Inflammatory macrophage (primary cell): Measurements from ENCODE around the gene NLRP7.
"Not testable (repeated sequence)": the region's sequence is repeated elsewhere in the genome, so short reads cannot be mapped to it uniquely, and the experiment has no call there.

Source experiments
- DNase-seq, 2 donors: peaks; one replicate each; pipeline ENCODE4 v3.0.0-alpha.2; 2020 to 2022

Gene NLRP7

GRCh38 chr19:54919646-54920563, 27.4 kb downstream of the NLRP7 start:
- DNase-seq: peak in 1 of 2 donors; percentile 34

- no peak for DNase-seq
Observed at GRCh38 chr19:54918499-54918898, 28.8 kb downstream of the NLRP7 start.

- DNase-seq: peak; percentile 79 to 82
Observed at GRCh38 chr19:54916822-54917221, 30.5 kb downstream of the NLRP7 start.

GRCh38 chr19:54907899-54908298, 39.4 kb downstream of the NLRP7 start:
- DNase-seq: not testable (repeated sequence)

- DNase-seq: no peak
Observed at GRCh38 chr19:54906819-54907218, 40.5 kb downstream of the NLRP7 start.

GRCh38 chr19:54905803-54906511, 41.4 kb downstream of the NLRP7 start, which contains the start of gene NCR1:
Gene NCR1 (plus strand): TSS chr19:54906148. CDS start chr19:54906188, 40 bp downstream.
- peak; percentile 58 to 72 for DNase-seq

- no peak for DNase-seq
Observed at GRCh38 chr19:54905421-54905802, 41.9 kb downstream of the NLRP7 start.

GRCh38 chr19:54904261-54904660, 43.1 kb downstream of the NLRP7 start:
- not testable (repeated sequence) for DNase-seq

GRCh38 chr19:54903303-54903702, 44.0 kb downstream of the NLRP7 start:
- no peak for DNase-seq

GRCh38 chr19:54902061-54902460, 45.3 kb downstream of the NLRP7 start:
- DNase-seq: peak in 1 of 2 donors; percentile 7

GRCh38 chr19:54901153-54901552, 46.2 kb downstream of the NLRP7 start:
- DNase-seq: peak; percentile 94

GRCh38 chr19:54899646-54900045, 47.7 kb downstream of the NLRP7 start:
- DNase-seq: not testable (repeated sequence)

GRCh38 chr19:54898685-54899084, 48.6 kb downstream of the NLRP7 start:
- not testable (repeated sequence) for DNase-seq

- DNase-seq: no peak
Observed at GRCh38 chr19:54896036-54896435, 51.3 kb downstream of the NLRP7 start.

GRCh38 chr19:54894106-54894505, 53.2 kb downstream of the NLRP7 start:
- DNase-seq: not testable (repeated sequence)

GRCh38 chr19:54893406-54893805, 53.9 kb downstream of the NLRP7 start:
- DNase-seq: no peak

- no peak for DNase-seq
Observed at GRCh38 chr19:54889566-54889965, 57.8 kb downstream of the NLRP7 start.

- DNase-seq: no peak
Observed at GRCh38 chr19:54888239-54888638, 59.1 kb downstream of the NLRP7 start.

- no peak for DNase-seq
Observed at GRCh38 chr19:54883228-54883627, 64.1 kb downstream of the NLRP7 start.

GRCh38 chr19:54882758-54883157, 64.6 kb downstream of the NLRP7 start:
- DNase-seq: peak; percentile 43 to 47

GRCh38 chr19:54881884-54882283, 65.4 kb downstream of the NLRP7 start:
- DNase-seq: no peak

- peak; percentile 48 to 85 for DNase-seq
Observed at GRCh38 chr19:54877471-54877870, 69.9 kb downstream of the NLRP7 start.

- peak; percentile 72 to 84 for DNase-seq
Observed at GRCh38 chr19:54875506-54875905, 71.8 kb downstream of the NLRP7 start.

- peak; percentile 88 to 95 for DNase-seq
Observed at GRCh38 chr19:54873990-54874389, 73.3 kb downstream of the NLRP7 start, which contains the start of gene FCAR. Gene FCAR (plus strand): TSS chr19:54874235. CDS start chr19:54874290, 55 bp downstream.
